ENCODE measurements around the gene VAC14.

The VAC14 gene

DNA sequence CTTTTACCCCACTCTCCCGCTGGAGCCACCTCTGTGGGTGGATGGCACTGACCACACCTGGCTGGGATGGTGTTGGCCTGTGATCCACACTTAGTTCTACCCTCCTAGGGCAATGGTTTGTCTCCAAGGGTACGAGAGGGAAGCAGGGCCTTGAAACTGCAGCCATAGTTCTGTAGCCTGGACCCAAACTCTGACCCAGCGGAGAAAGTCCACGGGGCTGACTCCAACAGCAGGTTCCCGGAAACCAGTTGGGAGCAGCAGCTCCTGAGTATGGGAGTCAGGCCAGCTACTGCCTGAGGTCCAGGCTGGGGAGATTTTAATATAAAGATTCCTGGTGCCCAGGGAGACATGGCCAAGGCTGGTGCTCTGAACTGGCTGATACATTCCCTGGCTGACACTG is 91.5 kb downstream of the VAC14 start:
- DNase-seq (ENCODE audit: low read depth in 2 of 2, low spot score in 1 of 2) = no peak

DNA sequence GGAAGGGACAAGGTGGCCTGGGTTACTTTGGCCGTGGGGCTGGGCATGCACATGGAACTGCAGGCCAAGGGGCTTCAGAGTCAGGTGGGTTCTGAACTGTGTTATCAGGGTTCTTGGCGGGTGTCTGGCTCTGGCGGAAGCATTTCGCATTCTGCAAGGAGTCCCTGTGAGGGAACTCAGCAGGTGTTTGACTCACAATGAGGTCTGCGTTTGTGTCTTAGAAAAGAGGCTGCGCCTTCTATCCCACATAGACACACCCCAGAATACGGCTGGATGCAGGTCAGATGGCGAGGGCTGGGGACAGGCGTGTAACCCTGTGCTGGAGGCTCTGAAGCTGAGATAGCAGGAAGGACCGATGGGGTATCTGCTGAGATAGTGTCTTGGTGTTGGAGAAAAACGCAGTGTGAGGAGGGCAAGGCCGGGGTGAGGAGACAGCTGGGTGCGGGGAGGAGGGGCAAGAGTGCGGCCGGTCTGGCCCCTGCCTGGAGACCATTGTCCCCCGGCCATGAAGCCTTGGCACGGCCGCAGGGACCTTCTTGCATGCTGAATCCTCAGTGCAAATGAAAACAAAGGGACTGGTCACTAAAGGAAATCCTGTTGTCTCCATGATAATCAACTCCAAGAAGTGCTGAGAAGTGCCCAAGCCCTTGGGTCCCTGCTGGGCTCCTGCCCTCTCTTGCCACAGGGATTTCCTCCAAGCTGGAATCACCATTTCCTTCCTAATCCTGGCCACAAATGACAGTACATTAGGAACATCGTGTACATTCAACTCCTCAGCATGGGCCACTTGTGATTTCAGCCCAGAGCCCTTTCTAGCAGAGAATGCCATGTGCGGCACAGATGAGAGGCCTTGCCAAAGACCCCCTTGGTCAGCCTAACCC is 92.4 kb downstream of the VAC14 start:
- DNase-seq (ENCODE audit: low read depth in 2 of 2, low spot score in 1 of 2) = no peak

DNA sequence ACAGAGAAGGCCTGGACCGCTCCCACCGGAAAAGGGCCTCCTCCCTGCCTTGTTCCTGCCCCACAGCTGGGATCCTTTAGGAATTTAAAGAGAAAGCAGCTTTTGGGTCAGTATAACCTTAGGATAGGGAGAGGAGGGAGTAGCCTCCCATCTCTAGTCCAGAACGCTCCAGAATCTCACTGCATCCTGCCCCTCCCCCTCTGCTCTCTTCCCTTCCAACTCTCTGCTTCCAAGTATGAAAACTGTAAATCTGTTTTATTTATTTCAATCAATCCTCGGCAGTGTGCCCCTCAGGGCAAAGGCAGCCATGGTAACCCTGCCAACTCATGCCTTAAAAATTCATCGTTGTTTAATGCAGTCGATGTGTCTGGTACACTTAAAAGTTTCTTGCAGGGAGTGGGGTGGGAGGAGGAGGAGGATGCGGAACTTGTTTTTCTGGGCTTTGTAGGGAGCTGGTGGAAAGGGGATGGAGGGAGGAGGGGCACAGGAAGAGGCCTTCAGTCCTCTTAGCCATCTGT is 94.0 kb downstream of the VAC14 start:
- no peak for DNase-seq (ENCODE audit: low read depth in 2 of 2, low spot score in 1 of 2)

- DNase-seq (ENCODE audit: low read depth in 2 of 2, low spot score in 1 of 2) = no peak
These were observed 95.9 kb downstream of the VAC14 start for GRCh38 chr16:70705056-70705455.

- DNase-seq (ENCODE audit: low read depth in 2 of 2, low spot score in 1 of 2) = no peak
These were observed 96.4 kb downstream of the VAC14 start for GRCh38 chr16:70704586-70704985.

DNA sequence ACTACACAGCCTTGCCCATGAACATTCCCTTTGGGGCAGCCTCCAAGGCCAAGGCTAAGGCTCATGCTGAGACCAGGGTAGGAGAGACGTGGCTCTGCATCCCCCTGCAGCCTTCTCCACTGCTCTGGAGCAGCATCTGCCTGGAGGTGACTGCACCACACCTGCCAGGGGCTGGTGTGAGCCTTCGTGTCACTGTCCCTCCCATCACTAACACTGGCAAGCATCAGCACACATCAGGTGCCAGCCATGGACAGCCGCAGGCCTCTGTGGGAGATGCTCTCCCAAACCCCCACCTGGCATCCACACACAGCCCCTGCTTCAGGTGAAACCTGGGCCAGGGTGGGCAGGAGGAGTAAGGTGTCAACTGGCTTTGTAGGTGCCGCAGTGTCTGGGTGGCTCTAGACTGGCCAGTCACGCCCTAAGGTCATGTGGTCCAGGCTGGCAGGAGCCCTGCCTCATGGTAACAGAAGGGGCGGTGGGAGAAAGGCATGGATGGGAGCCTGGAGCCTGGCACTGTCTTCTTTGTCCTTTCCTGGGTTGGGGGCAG is 97.0 kb downstream of the VAC14 start:
- DNase-seq (ENCODE audit: low read depth in 2 of 2, low spot score in 1 of 2) = no peak

DNA sequence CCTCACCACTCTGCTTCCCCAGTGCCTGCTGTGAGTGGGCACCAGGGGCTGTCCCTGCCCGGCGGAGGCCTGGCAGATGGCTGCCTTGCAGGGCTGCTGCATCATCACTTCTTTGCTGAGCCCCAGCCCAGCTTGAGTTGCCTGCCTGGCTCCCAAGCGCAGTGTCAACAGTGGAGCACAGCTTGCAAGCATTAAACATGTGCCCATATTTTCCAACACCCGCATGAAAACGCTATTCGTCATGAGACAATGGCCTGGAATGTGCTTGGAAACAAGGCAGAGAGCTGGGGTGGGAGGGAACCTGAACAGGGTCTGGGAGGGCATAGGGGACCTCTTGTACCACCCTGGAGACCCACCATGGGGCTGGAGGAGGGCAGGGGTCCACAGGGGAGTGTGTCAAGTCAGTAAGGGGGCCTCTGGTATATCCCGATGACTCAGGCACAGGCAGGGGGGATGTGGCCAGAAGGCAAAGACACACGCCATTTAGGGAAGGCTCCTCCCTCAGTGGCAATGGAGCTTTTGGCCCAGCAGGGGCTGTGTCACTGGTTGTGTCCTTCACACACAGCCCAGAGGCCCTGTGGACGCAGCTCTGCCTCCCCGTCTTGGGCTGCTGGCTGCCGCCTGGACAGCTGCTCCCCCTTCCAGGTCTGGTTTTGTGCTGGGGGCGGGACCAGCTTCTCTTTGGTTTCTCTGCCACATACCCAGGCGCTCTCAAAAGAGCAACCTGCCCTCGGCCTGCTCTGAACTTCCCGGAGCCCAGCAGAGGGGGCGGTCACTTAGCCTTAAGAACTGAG is 97.7 kb downstream of the VAC14 start:
- DNase-seq (ENCODE audit: low read depth in 2 of 2, low spot score in 1 of 2) = no peak

DNA sequence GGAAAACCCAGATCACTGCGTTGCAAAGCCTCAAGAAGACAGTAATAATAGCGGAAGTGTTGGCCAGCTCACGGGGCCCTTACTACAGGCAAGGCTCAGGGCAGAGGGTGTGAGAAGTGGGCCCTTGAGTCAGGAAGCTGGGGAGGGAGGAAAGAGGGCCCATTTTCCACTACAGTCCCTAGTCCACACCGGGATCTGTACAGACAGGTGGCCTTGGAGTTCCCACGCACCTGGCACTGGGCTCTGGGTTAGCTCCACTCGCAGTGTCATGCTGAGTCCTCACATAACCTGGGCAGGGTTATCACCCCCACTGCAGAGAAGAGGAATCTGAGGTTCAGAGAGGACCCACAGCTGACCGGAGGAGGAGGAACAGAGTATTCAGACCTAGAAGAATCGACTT is 98.3 kb downstream of the VAC14 start:
- no peak for DNase-seq (ENCODE audit: low read depth in 2 of 2, low spot score in 1 of 2)

DNA sequence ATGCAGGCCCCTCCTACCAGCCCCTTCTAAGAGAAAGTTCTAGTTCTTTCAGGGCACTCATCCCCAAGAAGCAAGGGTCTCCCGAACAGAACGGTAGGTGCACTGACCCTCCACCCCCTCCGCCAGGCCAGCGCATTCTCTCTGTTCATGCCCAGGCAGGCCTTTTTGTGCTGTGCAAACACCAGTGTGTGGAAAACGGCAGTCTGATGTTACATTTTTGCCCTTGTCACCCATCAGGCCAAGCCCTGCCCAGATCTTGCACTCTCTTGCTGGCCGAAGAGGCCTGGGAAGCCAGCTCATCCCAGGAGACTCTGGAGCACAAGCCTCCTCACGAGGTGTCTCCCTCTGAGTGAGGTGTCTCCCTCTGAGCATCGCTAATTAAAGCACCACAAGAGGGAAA is 99.0 kb downstream of the VAC14 start:
- DNase-seq (ENCODE audit: low read depth in 2 of 2, low spot score in 1 of 2) = no peak

DNA sequence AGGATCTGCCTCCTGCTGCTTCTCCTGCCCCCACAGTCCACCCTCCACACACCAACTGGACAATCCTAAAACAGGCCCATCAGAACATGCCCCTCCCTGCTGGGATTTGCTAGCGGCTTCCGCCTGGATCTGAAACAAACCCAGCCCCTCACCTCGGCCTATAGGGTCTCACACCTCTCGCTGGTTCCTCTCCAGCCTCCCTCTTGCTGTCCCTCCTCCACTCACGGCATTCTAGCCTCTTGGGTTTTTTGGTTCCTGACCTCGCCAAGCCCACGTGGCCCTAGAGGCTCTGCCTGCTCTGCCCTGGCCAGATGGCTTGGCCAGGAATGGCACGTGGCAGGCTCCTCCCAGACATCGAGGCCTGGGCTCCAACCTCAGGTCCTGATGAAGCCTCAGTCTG is 99.4 kb downstream of the VAC14 start:
- no peak for DNase-seq (ENCODE audit: low read depth in 2 of 2, low spot score in 1 of 2)

GRCh38 chr16:70701036-70701435 is 99.9 kb downstream of the VAC14 start:
- DNase-seq (ENCODE audit: low read depth in 2 of 2, low spot score in 1 of 2) = no peak

GRCh38 chr16:70700101-70701020 is 100.6 kb downstream of the VAC14 start:
- no peak for DNase-seq (ENCODE audit: low read depth in 2 of 2, low spot score in 1 of 2)

- DNase-seq (ENCODE audit: low read depth in 2 of 2, low spot score in 1 of 2) = no peak
These were observed 101.3 kb downstream of the VAC14 start for GRCh38 chr16:70699696-70700095.

DNA sequence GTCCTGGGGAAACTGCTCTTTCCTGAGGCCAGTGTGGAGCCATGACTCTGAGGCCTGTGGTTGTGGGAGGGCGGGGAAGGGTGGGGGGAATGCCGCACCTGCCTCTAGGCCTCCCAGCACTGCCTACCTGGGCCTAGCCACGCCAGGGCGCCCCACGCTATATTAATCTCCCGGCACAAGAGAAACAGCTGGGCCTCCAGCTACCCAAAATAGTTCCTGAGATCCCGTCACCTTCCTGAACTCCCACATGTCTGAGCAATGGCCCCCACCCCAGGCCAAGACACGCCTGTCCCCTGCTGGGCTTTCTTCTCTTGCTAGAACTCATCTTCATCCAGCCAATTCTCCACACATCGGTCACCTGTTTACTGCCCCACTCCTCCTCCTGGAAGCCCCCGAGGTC is 102.1 kb downstream of the VAC14 start:
- no peak for DNase-seq (ENCODE audit: low read depth in 2 of 2, low spot score in 1 of 2)

DNA sequence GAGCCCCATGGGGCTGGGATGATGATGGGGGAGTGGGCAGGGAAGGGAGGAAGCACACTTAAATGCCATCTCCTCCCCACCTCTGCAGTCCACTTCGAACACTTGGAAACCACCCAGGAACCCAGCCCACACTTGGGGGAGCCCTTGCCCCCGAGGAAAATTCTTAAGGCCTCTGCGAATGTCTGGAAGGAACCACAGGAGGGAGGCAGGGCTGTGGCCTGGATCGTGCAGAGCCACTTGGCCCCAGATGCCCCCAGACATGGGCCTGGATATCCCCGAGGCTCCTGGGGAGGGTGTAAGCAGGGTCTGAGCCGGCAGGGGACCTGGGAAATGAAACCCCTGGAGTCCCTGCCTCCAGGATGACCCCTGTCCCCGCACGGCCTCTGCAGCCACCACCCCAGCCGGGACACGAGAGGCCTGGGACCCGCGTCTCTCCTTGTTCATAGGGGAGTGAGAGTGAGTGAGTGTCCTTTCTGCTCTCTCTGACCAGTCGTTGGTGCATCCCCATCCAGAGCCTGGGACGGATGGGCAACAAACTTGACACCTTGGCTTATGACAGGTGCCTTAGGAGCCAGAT is 103.3 kb downstream of the VAC14 start:
- no peak for DNase-seq (ENCODE audit: low read depth in 2 of 2, low spot score in 1 of 2)

DNA sequence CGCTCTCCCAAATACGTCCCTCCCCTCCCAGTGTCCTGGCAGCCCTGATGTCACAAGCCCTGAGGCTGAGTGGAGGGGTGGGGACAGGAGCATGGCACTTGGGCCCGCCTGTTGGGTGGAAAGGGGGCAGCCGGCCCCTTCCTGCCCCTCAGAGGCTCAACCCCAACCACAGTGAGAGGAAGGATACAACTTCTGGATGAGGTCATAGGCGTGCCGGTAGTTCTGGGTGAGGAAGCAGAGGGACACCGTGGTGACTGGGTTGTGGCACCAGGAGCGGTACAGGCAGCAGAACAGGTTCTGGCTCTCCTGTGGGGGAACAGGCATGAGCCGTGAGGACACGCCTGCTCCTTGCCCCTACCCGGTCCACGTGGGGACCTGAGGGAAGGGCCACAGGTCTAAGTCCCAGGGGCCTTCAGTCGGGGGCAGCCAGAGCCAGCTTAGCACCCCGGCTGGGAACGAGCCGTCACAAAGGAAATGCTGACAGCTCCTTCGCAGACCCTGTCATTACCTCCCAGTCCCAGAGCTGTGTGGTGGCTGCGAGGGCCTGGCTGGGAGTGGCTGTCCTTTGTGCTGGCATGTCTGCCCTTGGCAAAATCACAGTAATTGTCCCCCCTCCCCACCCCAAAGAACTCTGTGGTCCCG is 103.9 kb downstream of the VAC14 start:
- DNase-seq (ENCODE audit: low read depth in 2 of 2, low spot score in 1 of 2) = no peak

DNA sequence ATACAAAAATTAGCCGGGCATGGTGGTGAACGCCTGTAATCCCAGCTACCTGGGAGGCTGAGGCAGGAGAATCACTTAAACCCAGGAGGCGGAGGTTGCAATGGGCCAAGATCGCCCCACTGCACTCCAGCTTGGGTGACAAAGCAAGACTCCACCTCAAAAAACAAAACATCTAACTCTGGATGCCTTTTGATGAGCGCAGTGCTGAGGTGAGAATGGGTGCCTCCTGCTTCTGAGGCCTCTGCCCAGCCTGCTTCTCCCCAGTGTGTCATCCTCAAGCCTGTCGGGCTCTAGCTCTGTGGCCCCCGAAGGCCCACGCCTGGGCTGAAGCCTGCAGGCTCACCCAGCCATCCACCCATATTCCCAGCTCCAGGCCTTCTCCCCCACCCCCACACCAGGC is 104.6 kb downstream of the VAC14 start:
- no peak for DNase-seq (ENCODE audit: low read depth in 2 of 2, low spot score in 1 of 2)

GRCh38 chr16:70695331-70696070 is 105.5 kb downstream of the VAC14 start:
- DNase-seq (ENCODE audit: low read depth in 2 of 2, low spot score in 1 of 2) = no peak

DNA sequence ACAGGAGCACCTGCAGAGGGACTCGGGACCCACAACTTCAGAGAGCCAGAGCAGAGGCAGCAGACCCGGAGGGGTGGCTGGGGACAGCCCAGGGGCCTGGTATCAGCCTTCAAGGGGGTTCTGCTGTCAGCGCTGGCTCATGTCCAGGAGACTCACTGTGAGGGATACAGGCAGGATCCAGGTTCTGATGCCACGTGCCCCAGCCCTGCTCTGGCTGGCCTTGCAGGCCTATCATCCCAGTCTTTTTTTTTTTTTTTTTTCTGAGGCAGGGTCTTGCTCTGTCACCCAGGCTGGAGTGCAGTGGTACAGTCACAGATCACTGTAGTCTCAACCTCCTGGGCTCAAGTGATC is 106.1 kb downstream of the VAC14 start:
- no peak for DNase-seq (ENCODE audit: low read depth in 2 of 2, low spot score in 1 of 2)

Data from stimulated activated CD8-positive, alpha-beta memory T cell treated with anti-CD3 and anti-CD28 coated beads, Interleukin-4, amount 100 ng/mL, for 4 hours (primary cell).